Esophagus muscularis mucosa (tissue), 4 donors: Measurements from ENCODE around the gene KRTAP19-8. TPM values are rescaled to one million over a fixed set of nuclear protein-coding genes. Genes with fewer than 3 reads are reported as not detected.

Experiments
- DNase-seq: peaks from one replicate; pipeline ENCODE4 v3.0.0-alpha.2; 2017; ENCODE audit errors: extremely low spot score
- H3K27ac ChIP-seq, 4 donors: fragments of 200-600 bp; sonication (generic); replicated peaks in 1 of 4; 1 replicate in 3 of 4; 2 replicates in 1 of 4; pipeline ENCODE4 v1.5.1; 2016 to 2019; ENCODE audit warnings: mild to moderate bottlenecking in 1 of 4
- H3K27me3 ChIP-seq, 4 donors: fragments of 200-600 bp; sonication (generic); one replicate each; pipeline versions ENCODE4 v1.5.1 to v1.6.0; 2016 to 2019
- H3K36me3 ChIP-seq, 4 donors: fragments of 200-600 bp; sonication (generic); one replicate each; pipeline ENCODE4 v1.5.1; 2016 to 2019
- H3K4me1 ChIP-seq, 4 donors: fragments of 200-600 bp; sonication (generic); one replicate each; pipeline ENCODE4 v1.5.1; 2016 to 2019
- H3K4me3 ChIP-seq, 4 donors: fragments of 200-600 bp; sonication (generic); 1 replicate in 2 of 4; 2 replicates in 2 of 4; pipeline ENCODE4 v1.5.1; 2016 to 2019; ENCODE audit warnings: mild to moderate bottlenecking in 4 of 4, moderate library complexity in 1 of 4
- H3K9me3 ChIP-seq, 4 donors: fragments of 200-600 bp; sonication (generic); 1 replicate in 3 of 4; 2 replicates in 1 of 4; pipeline ENCODE4 v1.5.1; 2016 to 2019
- EP300 ChIP-seq: sonication (generic); formaldehyde crosslinking; IDR thresholded peaks from one replicate; pipeline ENCODE4 v1.6.1; 2017; ENCODE audit warnings: antibody characterized with exemption
- POLR2A ChIP-seq: fragments of 450-650 bp; IDR thresholded peaks from one replicate; pipeline ENCODE4 v1.6.1; 2017; ENCODE audit warnings: antibody characterized with exemption, moderate library complexity, mild to moderate bottlenecking, low read depth
- POLR2AphosphoS5 ChIP-seq, 2 donors: sonication (generic); formaldehyde crosslinking; IDR thresholded peaks; one replicate each; pipeline ENCODE4 v1.6.1; 2017; ENCODE audit warnings: antibody characterized with exemption in 2 of 2
- WGBS: methylation state at CpG from one replicate; pipeline ENCODE4 v1.1.5; 2018; 5-methylcytosine and 5-hydroxymethylcytosine counted together
- intact Hi-C: fragments of 100-400 bp; cut with DNase I; formaldehyde crosslinking; loops from one replicate; pipeline ENCODE4 v1.15.1; 2023
- total RNA-seq, 4 donors: library from RNA; depleted of rRNA; stranded (reverse); fragments of >200 nt; gene quantifications; one replicate each; pipeline versions ENCODE4 v1.1.0 to v1.2.1, GENCODE V29; 2016
- TF ChIP-seq, protein P1 (sequence below), 3 experiments: fragments of 200-600 bp in 2 of 3; fragments of 450-650 bp in 1 of 3; sonication (generic) in 2 of 3; IDR thresholded peaks; one replicate each; pipeline ENCODE4 v1.5.1; 2017 to 2019; ENCODE audit warnings: antibody characterized with exemption in 3 of 3, mild to moderate bottlenecking in 2 of 3, moderate library complexity in 1 of 3

The KRTAP19-8 gene
- total RNA-seq, 4 donors from 2014 or later = not detected

DNA sequence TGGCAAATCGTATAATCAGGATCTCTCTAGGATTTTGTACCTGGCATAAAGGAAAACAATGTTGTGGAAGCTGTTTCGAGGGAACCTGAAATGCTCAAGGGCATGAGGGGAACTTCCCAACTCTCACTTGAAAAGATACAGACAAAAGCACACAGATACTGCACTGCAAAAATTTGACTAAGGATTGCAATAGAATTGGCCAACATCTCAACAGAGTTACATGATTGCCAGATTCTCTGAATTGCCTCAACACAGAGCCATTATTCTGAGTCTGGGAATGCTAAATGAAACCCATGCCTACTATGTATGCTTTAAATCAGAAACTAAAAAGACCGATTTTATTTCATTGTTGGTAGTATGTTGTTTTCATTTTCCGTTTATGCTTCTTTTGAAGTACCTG is 16.0 kb downstream of the KRTAP19-8 start:
- Histone ChIP-seq H3K4me1 (no peaks in the 10 kb centered on the region), H3K36me3 (no peaks in the 10 kb centered on the region), H3K27me3 (no peaks in the 10 kb centered on the region), H3K4me3 (no peak overlapping the region), H3K27ac (no peak overlapping the region), H3K9me3 (no peaks in the 10 kb centered on the region)
- WGBS = 80% methylated on average over 4 of the region's 4 CpGs
- intact Hi-C loops = no loop called here
- TF ChIP-seq POLR2AphosphoS5 (IDR thresholded peaks at IDR 0.05) (no peak), EP300 (no peak), POLR2A (no peak)
- TF ChIP-seq, protein P1, sequence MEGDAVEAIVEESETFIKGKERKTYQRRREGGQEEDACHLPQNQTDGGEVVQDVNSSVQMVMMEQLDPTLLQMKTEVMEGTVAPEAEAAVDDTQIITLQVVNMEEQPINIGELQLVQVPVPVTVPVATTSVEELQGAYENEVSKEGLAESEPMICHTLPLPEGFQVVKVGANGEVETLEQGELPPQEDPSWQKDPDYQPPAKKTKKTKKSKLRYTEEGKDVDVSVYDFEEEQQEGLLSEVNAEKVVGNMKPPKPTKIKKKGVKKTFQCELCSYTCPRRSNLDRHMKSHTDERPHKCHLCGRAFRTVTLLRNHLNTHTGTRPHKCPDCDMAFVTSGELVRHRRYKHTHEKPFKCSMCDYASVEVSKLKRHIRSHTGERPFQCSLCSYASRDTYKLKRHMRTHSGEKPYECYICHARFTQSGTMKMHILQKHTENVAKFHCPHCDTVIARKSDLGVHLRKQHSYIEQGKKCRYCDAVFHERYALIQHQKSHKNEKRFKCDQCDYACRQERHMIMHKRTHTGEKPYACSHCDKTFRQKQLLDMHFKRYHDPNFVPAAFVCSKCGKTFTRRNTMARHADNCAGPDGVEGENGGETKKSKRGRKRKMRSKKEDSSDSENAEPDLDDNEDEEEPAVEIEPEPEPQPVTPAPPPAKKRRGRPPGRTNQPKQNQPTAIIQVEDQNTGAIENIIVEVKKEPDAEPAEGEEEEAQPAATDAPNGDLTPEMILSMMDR (IDR thresholded peaks at IDR 0.05) = no peak
- no peak for DNase-seq

DNA sequence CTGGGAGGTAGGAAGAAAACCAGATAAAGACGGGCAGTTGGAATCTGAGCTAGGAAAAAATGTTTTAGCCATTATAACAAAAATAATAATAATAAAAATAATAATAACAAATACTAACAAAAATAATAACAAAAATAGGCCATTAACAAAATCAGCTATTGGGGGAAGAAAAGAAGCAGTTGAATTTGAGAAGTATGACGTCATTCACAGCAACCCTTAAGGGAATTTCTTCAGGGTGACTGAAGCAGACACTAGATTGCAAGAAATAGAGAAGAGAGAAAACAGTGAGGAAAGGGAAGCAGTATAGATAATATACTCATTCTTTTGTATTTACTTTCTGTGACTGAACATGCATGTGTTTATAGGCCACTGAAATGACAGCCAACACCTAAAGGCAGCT is 20.0 kb downstream of the KRTAP19-8 start:
- TF ChIP-seq, protein P1 (IDR thresholded peaks at IDR 0.05) = no peak
- TF ChIP-seq POLR2AphosphoS5 (IDR thresholded peaks at IDR 0.05) (no peak), POLR2A (no peak), EP300 (no peak)
- Histone ChIP-seq H3K27me3 (no peaks in the 10 kb centered on the region), H3K9me3 (peaks cover 0 to 3% (median 0%) of the 10 kb centered on the region in 4 donors), H3K4me1 (no peaks in the 10 kb centered on the region), H3K4me3 (no peak overlapping the region), H3K36me3 (no peaks in the 10 kb centered on the region), H3K27ac (no peak overlapping the region)
- intact Hi-C loops = no loop called here
- DNase-seq = no peak
- WGBS = 76% methylated on average over 2 of the region's 2 CpGs

DNA sequence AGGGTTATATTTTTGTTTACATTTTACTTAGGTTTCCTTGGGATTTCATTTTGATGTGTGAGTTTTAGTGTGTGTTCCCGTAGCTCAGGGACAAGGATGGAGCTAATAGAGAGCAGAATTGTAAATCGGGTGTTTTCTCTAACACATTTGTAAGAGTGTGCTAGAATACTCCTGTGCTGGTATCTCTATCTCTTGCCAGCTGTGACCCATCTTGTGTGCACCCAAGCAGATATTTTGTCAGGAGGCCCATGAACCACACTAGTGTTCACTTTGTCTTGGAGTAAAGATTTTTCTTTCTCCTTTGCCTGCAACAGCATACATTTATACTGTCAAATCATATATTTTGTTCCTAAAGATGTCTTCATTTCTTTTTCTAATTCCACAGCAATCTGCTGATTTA is 23.4 kb downstream of the KRTAP19-8 start:
- H3K36me3 ChIP-seq = no peaks in the 10 kb centered on the region
- 47% methylated on average over 2 of the region's 2 CpGs for WGBS
- H3K9me3 ChIP-seq = peaks cover 0 to 3% (median 0%) of the 10 kb centered on the region in 4 donors
- DNase-seq = no peak
- no peak overlapping the region for H3K27ac ChIP-seq
- intact Hi-C loops = no loop called here
- no peaks in the 10 kb centered on the region for H3K4me1 ChIP-seq
- H3K27me3 ChIP-seq = no peaks in the 10 kb centered on the region
- TF ChIP-seq POLR2AphosphoS5 (IDR thresholded peaks at IDR 0.05) (no peak), POLR2A (no peak), EP300 (no peak)
- TF ChIP-seq, protein P1 (IDR thresholded peaks at IDR 0.05) = no peak
- no peak overlapping the region for H3K4me3 ChIP-seq

DNA sequence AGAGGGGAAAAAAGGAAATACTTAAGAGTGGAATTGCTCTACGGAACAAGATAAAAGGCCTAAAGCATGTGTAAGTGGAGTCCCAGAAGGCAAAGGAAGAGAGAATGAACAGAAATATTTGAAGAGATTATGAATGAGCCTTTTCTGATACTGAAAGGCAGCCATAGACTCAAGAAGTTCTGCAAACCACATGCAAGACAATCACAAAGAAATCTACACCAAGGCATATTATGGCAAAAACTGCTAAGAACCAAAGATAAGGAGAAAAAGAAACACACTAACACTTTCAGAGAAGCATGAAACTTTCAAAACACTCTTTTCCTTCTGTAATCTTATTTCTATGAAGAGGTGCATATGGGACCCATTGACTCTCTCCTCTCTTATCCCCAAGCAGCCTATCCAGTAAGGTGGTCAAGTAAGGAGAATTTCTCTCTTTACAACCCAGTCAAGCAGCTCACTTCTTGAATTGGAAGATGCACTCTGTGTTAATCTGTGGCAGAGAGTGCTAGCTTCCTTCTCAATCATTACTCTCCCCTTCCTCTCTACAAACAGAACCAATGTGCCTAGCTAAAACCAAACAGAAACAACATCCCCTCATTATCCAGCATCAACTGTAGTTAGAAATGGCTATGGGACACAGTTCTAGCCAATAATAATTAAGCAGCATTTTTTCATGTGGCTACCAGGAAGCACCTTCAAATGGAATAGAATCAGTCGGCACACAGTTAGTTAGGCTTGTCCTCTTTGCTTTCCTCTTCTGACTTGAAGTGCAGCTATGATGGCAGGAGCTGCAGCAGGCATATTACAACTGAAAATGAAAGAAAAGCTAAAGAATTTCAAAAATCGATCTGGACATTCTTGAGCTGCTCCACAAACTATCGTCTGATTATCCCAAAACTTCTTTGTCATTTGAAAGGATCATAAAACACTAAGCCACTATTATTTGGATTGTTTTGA is 25.9 kb downstream of the KRTAP19-8 start:
- Histone ChIP-seq H3K4me3 (no peak overlapping the region), H3K4me1 (no peaks in the 10 kb centered on the region), H3K9me3 (peaks cover 0 to 3% (median 0%) of the 10 kb centered on the region in 4 donors), H3K27ac (no peak overlapping the region), H3K36me3 (no peaks in the 10 kb centered on the region), H3K27me3 (no peaks in the 10 kb centered on the region)
- WGBS = 69% methylated on average over 4 of the region's 4 CpGs
- TF ChIP-seq EP300 (no peak), POLR2A (no peak), POLR2AphosphoS5 (IDR thresholded peaks at IDR 0.05) (no peak)
- TF ChIP-seq, protein P1 (IDR thresholded peaks at IDR 0.05) = no peak
- DNase-seq = no peak
- intact Hi-C loops = no loop called here

DNA sequence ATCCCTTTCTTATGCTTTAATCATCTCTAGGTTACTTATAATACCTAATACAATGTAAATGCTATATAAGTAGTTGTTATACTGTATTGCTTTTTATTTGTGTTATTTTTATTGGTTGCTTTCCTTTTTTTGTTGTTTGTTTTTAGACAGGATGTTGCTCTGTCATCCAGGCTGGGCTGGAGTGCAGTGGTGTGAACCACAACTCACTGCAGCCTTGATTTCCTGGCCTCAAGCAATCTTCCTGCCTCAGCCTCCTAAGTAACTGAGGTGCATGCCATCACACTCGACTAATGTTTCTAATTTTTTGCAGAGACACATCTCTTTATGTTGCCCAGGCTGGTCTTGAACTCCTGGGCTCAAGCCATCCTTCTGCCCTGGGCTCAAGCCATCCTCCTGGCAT is 26.9 kb downstream of the KRTAP19-8 start:
- no peaks in the 10 kb centered on the region for H3K4me1 ChIP-seq
- H3K27me3 ChIP-seq = no peaks in the 10 kb centered on the region
- H3K4me3 ChIP-seq = no peak overlapping the region
- H3K27ac ChIP-seq = no peak overlapping the region
- no peaks in the 10 kb centered on the region for H3K9me3 ChIP-seq
- H3K36me3 ChIP-seq = no peaks in the 10 kb centered on the region
- intact Hi-C loops = no loop called here
- 61% methylated on average over 1 of the region's 1 CpG for WGBS
- TF ChIP-seq POLR2AphosphoS5 (IDR thresholded peaks at IDR 0.05) = no peak
- no peak for TF ChIP-seq POLR2A
- TF ChIP-seq, protein P1 (IDR thresholded peaks at IDR 0.05) = no peak
- no peak for TF ChIP-seq EP300
- DNase-seq = no peak
